ENCODE results near the gene ABLIM2.

DNA sequence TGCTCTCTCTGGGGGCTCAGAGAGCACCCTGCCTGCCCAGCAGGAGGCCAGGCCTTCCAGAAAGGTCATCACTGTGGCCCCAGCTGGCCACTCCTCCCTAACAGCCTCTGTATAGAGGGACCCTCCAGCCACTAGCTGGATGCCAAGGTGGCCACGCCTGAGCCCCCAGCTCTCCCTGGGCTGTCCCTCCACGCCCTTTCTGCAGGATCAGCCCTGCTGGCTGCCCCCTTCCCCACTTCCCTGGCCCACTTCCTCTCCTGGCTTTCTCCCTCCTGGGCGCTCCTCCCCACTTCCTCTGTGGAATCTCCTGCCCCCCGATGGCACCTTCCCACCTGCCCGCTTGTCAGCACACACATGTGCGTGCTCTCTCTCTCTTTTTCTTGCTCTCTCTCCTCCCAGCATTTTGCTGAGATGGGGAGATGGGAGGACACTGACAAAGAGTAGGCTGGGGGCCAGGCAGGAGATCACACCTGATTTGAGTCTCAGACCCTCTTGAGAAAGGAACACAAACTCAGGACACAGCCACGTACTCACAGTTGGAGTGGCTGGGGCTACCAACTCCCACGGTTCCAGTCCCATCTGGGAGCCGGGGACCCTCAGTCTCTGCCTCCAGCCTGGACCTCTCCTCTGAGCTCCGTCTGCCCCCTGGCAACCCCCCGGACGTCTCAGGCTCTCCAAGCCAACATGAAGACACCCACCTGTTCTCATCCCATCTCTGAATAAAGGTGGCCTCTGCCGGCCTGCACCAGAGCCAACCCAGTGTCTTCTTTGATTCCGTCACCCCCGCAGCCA, 156.9 kb downstream of the ABLIM2 start:
- TF ChIP-seq EZH2 (IDR thresholded peaks at IDR 0.05; ENCODE audit: low read depth, unreplicated experiment) (no peak), JUNB (IDR thresholded peaks at IDR 0.05; ENCODE audit: unreplicated experiment) (no peak), POLR2AphosphoS5 (IDR thresholded peaks at IDR 0.05; ENCODE audit: low read depth) (no peak), ZNF331 (CRISPR knock-in tag; IDR thresholded peaks at IDR 0.05; ENCODE audit: low read depth) (no peak), EZH2phosphoT487 (IDR thresholded peaks at IDR 0.05; ENCODE audit: unreplicated experiment) (no peak), CREB1 (CRISPR knock-in tag; IDR thresholded peaks at IDR 0.05; ENCODE audit: low read depth) (no peak)
- TF ChIP-seq, protein P1, sequence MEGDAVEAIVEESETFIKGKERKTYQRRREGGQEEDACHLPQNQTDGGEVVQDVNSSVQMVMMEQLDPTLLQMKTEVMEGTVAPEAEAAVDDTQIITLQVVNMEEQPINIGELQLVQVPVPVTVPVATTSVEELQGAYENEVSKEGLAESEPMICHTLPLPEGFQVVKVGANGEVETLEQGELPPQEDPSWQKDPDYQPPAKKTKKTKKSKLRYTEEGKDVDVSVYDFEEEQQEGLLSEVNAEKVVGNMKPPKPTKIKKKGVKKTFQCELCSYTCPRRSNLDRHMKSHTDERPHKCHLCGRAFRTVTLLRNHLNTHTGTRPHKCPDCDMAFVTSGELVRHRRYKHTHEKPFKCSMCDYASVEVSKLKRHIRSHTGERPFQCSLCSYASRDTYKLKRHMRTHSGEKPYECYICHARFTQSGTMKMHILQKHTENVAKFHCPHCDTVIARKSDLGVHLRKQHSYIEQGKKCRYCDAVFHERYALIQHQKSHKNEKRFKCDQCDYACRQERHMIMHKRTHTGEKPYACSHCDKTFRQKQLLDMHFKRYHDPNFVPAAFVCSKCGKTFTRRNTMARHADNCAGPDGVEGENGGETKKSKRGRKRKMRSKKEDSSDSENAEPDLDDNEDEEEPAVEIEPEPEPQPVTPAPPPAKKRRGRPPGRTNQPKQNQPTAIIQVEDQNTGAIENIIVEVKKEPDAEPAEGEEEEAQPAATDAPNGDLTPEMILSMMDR (conservative IDR thresholded peaks at IDR 0.05; ENCODE audit: low read depth in 2 of 2), result no peak
- TF ChIP-seq, protein P2, sequence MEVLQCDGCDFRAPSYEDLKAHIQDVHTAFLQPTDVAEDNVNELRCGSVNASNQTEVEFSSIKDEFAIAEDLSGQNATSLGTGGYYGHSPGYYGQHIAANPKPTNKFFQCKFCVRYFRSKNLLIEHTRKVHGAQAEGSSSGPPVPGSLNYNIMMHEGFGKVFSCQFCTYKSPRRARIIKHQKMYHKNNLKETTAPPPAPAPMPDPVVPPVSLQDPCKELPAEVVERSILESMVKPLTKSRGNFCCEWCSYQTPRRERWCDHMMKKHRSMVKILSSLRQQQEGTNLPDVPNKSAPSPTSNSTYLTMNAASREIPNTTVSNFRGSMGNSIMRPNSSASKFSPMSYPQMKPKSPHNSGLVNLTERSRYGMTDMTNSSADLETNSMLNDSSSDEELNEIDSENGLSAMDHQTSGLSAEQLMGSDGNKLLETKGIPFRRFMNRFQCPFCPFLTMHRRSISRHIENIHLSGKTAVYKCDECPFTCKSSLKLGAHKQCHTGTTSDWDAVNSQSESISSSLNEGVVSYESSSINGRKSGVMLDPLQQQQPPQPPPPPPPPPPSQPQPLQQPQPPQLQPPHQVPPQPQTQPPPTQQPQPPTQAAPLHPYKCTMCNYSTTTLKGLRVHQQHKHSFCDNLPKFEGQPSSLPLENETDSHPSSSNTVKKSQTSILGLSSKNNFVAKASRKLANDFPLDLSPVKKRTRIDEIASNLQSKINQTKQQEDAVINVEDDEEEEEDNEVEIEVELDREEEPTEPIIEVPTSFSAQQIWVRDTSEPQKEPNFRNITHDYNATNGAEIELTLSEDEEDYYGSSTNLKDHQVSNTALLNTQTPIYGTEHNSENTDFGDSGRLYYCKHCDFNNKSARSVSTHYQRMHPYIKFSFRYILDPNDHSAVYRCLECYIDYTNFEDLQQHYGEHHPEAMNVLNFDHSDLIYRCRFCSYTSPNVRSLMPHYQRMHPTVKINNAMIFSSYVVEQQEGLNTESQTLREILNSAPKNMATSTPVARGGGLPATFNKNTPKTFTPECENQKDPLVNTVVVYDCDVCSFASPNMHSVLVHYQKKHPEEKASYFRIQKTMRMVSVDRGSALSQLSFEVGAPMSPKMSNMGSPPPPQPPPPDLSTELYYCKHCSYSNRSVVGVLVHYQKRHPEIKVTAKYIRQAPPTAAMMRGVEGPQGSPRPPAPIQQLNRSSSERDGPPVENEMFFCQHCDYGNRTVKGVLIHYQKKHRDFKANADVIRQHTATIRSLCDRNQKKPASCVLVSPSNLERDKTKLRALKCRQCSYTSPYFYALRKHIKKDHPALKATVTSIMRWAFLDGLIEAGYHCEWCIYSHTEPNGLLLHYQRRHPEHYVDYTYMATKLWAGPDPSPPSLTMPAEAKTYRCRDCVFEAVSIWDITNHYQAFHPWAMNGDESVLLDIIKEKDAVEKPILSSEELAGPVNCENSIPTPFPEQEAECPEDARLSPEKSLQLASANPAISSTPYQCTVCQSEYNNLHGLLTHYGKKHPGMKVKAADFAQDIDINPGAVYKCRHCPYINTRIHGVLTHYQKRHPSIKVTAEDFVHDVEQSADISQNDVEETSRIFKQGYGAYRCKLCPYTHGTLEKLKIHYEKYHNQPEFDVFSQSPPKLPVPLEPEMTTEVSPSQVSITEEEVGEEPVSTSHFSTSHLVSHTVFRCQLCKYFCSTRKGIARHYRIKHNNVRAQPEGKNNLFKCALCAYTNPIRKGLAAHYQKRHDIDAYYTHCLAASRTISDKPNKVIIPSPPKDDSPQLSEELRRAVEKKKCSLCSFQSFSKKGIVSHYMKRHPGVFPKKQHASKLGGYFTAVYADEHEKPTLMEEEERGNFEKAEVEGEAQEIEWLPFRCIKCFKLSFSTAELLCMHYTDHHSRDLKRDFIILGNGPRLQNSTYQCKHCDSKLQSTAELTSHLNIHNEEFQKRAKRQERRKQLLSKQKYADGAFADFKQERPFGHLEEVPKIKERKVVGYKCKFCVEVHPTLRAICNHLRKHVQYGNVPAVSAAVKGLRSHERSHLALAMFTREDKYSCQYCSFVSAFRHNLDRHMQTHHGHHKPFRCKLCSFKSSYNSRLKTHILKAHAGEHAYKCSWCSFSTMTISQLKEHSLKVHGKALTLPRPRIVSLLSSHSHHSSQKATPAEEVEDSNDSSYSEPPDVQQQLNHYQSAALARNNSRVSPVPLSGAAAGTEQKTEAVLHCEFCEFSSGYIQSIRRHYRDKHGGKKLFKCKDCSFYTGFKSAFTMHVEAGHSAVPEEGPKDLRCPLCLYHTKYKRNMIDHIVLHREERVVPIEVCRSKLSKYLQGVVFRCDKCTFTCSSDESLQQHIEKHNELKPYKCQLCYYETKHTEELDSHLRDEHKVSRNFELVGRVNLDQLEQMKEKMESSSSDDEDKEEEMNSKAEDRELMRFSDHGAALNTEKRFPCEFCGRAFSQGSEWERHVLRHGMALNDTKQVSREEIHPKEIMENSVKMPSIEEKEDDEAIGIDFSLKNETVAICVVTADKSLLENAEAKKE (CRISPR knock-in tag; IDR thresholded peaks at IDR 0.05), result no peak
- TF ChIP-seq, protein P3, sequence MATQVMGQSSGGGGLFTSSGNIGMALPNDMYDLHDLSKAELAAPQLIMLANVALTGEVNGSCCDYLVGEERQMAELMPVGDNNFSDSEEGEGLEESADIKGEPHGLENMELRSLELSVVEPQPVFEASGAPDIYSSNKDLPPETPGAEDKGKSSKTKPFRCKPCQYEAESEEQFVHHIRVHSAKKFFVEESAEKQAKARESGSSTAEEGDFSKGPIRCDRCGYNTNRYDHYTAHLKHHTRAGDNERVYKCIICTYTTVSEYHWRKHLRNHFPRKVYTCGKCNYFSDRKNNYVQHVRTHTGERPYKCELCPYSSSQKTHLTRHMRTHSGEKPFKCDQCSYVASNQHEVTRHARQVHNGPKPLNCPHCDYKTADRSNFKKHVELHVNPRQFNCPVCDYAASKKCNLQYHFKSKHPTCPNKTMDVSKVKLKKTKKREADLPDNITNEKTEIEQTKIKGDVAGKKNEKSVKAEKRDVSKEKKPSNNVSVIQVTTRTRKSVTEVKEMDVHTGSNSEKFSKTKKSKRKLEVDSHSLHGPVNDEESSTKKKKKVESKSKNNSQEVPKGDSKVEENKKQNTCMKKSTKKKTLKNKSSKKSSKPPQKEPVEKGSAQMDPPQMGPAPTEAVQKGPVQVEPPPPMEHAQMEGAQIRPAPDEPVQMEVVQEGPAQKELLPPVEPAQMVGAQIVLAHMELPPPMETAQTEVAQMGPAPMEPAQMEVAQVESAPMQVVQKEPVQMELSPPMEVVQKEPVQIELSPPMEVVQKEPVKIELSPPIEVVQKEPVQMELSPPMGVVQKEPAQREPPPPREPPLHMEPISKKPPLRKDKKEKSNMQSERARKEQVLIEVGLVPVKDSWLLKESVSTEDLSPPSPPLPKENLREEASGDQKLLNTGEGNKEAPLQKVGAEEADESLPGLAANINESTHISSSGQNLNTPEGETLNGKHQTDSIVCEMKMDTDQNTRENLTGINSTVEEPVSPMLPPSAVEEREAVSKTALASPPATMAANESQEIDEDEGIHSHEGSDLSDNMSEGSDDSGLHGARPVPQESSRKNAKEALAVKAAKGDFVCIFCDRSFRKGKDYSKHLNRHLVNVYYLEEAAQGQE (IDR thresholded peaks at IDR 0.05; ENCODE audit: unreplicated experiment), result no peak
